Central memory CD8-positive, alpha-beta T cell (primary cell): ENCODE data around the gene TOX2.

Source experiments
- ATAC-seq: fragments of 150-1000 bp; cut with Tn5 transposase; replicated peaks from 2 replicates; pipeline ENCODE4 v1.10.0; 2022; ENCODE audit warnings: mild to moderate bottlenecking, moderate FRiP score, moderate number of reproducible peaks; ENCODE audit not compliant: poor library complexity, severe bottlenecking; ENCODE audit errors: extremely low read depth
- DNase-seq, 2 donors: peaks; one replicate each; pipeline ENCODE4 v3.0.0; 2021; ENCODE audit warnings: low spot score in 2 of 2
- H3K27ac Mint-ChIP-seq: one replicate; pipeline ENCODE4 v1.8.0; 2022; ENCODE audit warnings: low read depth, mild to moderate bottlenecking, moderate library complexity, mixed read lengths
- H3K27me3 Mint-ChIP-seq: one replicate; pipeline ENCODE4 v1.8.0; 2022; ENCODE audit warnings: mixed read lengths
- H3K36me3 Mint-ChIP-seq: one replicate; pipeline ENCODE4 v1.8.0; 2022; ENCODE audit warnings: mild to moderate bottlenecking, moderate library complexity, mixed read lengths; ENCODE audit not compliant: insufficient read depth
- H3K4me1 Mint-ChIP-seq: one replicate; pipeline ENCODE4 v1.8.0; 2022; ENCODE audit warnings: mixed read lengths
- H3K4me3 Mint-ChIP-seq: one replicate; pipeline ENCODE4 v1.8.0; 2022; ENCODE audit warnings: mild to moderate bottlenecking, moderate library complexity, mixed read lengths
- H3K9me3 Mint-ChIP-seq: one replicate; pipeline ENCODE4 v1.8.0; 2022; ENCODE audit warnings: mixed read lengths

The TOX2 gene

DNA sequence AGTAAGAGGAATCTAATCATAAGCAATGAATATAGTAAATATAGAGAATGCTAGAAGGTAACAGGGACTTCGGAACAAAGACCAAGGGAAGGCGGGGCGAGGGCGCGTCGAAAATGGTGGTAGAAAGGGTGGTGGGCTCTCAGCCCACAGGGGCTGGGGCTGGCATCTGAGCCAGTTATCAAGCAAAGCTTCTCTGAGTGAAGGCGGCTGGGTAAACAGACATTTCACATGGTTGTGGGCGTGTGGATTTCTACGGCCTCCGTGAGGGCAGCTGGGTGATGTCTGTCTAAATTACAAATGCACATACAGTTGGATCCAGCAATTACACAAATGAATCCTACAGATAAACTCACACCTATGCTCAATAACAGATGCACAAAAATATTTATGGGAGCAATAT, 56.6 kb downstream of the TOX2 start:
- Mint-ChIP-seq H3K4me3 (no peak overlapping the region), H3K27ac (no peak overlapping the region)

DNA sequence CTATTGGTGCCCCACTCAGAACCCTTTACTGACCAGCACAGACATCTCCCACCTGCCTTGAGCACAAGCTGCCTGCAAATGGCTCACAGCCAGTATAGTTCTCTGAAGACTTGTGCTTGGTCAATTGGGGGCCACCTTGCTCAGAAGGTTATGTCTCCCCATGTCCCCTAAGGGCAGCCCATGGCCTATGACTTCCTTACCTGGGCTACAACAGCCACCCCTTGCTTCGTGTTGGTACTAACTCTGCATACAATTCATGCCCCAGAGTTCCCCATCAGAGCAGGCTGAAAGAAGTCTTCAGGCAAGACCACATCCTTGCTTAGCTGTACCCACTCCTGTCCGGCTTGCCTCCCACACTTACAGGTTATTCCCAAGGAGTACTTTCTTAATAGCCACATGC, 57.4 kb downstream of the TOX2 start:
- H3K9me3 Mint-ChIP-seq, result no peaks in the 10 kb centered on the region

More for the DNA sequence above, 56.6 kb downstream of the TOX2 start:
- H3K36me3 Mint-ChIP-seq, result no peaks in the 10 kb centered on the region
- H3K27me3 Mint-ChIP-seq, result peaks cover 10% of the 10 kb centered on the region
- DNase-seq (no peak), ATAC-seq (no peak)
- H3K9me3 Mint-ChIP-seq, result no peaks in the 10 kb centered on the region
- no peaks in the 10 kb centered on the region for H3K4me1 Mint-ChIP-seq

DNA sequence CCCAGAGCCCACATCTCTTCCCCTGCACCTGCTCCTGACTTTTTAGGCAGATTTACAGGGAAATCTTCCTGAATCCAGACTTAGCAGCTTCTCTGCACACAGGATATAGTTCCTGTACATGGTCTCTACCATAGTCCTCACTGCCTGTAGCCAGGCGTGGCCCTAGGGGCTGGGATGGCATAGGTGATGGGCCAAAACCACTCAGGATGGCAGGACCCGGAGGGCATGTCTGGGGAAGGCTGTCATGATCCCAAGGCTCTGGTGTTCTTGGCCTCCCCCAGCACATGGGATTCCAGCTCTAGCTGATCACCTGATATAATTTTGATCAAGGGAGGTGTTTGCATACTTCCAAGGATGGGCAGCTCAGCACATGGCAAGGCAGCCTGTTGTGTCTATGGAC, 58.0 kb downstream of the TOX2 start:
- H3K4me3 Mint-ChIP-seq, result no peak overlapping the region
- no peak overlapping the region for H3K27ac Mint-ChIP-seq
- H3K4me1 Mint-ChIP-seq, result no peaks in the 10 kb centered on the region
- H3K36me3 Mint-ChIP-seq, result no peaks in the 10 kb centered on the region
- DNase-seq (no peak), ATAC-seq (no peak)
- H3K9me3 Mint-ChIP-seq, result no peaks in the 10 kb centered on the region
- peaks cover 10% of the 10 kb centered on the region for H3K27me3 Mint-ChIP-seq

More for the DNA sequence above, 57.4 kb downstream of the TOX2 start:
- DNase-seq (no peak), ATAC-seq (no peak)
- Mint-ChIP-seq H3K27ac (no peak overlapping the region), H3K36me3 (no peaks in the 10 kb centered on the region), H3K27me3 (peaks cover 10% of the 10 kb centered on the region), H3K4me3 (no peak overlapping the region), H3K4me1 (no peaks in the 10 kb centered on the region)

DNA sequence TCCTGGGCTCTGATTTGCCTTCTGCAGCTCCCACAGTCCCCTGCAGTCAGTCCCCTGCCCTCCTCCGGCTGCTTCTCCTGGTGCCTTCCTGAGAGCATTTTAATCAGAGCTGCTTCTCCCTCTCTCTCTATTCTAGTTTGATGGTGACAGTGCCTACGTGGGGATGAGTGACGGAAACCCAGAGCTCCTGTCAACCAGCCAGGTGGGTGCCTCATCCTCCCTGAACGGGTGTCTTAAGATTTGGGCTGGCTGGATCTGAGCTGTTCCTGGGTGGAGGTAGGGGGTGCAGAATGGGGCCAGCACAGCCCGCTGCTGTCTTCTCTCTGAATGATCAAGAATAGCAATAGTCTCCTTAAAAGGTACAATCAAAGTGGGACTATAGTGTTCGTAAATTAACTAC, 58.6 kb downstream of the TOX2 start:
- H3K27me3 Mint-ChIP-seq, result peaks cover 10% of the 10 kb centered on the region
- H3K4me3 Mint-ChIP-seq, result no peak overlapping the region
- no peak for ATAC-seq
- no peaks in the 10 kb centered on the region for H3K9me3 Mint-ChIP-seq
- no peaks in the 10 kb centered on the region for H3K36me3 Mint-ChIP-seq
- DNase-seq, result no peak
- no peak overlapping the region for H3K27ac Mint-ChIP-seq
- H3K4me1 Mint-ChIP-seq, result no peaks in the 10 kb centered on the region

DNA sequence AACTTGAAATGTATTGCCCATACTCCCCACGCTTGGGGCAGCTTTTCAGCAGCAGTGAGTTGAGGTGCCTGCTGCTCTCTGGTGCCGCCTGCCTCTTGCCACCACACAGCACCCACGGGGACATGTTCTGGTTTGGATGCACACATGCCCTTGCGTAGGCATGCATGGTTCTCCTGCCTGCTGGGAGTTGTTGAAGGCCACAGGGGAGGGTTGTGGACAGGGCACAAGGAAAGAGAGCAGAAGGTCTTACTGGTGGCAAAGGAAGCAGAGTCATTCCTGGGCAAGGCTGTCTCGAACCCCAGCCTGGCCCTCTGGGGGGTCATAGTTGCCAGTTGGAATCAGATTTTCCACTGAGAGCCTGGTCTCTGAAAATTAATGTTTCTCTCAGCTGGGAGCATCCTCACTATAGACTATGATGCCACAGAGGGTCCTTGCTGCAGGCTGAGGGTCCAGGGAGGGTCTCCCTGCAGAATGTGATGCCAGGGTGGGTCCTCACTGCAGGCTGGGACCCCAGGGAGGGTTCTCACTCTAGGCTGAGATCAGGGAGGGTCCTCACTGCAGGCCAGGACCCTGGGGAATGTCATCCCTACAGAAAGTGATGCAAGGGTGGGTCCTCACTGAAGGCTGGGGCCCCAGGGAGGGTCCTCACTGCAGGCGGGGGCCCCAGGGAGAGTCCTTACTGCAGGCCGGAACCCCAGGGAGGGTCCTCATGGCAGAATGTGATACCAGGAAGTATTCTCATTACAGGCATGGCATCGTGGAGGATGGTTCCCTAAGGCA, 59.2 kb downstream of the TOX2 start:
- Mint-ChIP-seq H3K36me3 (no peaks in the 10 kb centered on the region), H3K27me3 (peaks cover 16% of the 10 kb centered on the region)

DNA sequence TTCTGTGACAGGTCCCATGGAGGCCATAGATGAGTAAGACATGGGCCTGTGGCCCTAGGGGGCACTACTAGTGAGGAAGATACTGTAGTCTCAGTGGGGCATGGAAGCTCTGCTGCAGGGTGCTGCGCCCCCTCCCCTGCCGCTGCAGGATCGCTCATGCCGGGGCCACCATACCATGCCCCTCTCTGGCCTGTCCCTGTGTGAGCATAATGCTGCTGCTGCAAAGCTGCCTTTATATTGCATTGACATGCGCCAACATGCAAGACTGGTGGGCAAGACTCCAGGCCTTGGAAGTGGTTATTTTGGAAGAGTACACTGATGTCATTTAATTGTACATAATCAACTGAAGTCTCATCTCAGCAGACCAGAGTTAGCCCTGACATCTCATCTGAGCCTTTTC, 60.0 kb downstream of the TOX2 start:
- no peak for ATAC-seq
- Mint-ChIP-seq H3K4me1 (peaks cover under 1% of the 10 kb centered on the region), H3K9me3 (no peaks in the 10 kb centered on the region), H3K27me3 (peaks cover 24% of the 10 kb centered on the region), H3K27ac (no peak overlapping the region), H3K36me3 (no peaks in the 10 kb centered on the region), H3K4me3 (no peak overlapping the region)
- DNase-seq, result no peak

More for the DNA sequence above, 59.2 kb downstream of the TOX2 start:
- no peaks in the 10 kb centered on the region for H3K9me3 Mint-ChIP-seq
- H3K4me3 Mint-ChIP-seq, result no peak overlapping the region
- no peak overlapping the region for H3K27ac Mint-ChIP-seq
- ATAC-seq (no peak), DNase-seq (no peak)
- no peaks in the 10 kb centered on the region for H3K4me1 Mint-ChIP-seq

DNA sequence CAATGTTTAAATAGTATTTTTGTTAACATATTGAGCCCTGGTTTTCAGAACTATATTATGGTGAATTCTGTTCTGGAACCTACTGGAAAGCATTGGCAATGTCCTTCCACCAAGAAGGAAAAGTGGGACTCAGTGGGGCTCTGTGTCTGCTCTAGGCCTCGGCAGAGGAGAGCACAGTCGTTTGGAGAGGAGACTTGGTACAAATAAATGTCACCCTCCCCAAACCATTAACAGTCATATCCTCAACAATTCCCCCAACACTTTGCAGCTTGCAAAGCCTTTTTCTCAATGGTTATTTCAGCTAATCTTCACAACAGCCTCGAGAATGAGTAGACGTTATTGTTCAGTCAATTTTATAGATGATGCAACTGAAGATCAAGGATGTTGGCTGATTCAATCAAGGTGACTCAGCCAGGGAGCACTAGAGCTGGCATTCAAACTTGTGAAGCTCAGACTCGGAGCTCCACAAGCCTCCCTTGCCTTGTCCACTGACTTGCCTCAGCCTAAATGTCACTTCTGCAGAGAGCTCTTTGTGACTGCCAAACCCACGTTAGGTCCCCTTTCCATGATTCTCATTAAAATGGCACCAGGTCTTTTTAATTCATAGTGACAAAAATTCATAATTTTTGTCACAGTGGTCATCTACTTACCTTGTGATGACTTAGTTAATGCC, 60.6 kb downstream of the TOX2 start:
- Mint-ChIP-seq H3K27me3 (peaks cover 30% of the 10 kb centered on the region), H3K36me3 (no peaks in the 10 kb centered on the region), H3K4me3 (no peak overlapping the region), H3K9me3 (no peaks in the 10 kb centered on the region), H3K27ac (no peak overlapping the region), H3K4me1 (peaks cover 6% of the 10 kb centered on the region)
- ATAC-seq (no peak), DNase-seq (no peak)

DNA sequence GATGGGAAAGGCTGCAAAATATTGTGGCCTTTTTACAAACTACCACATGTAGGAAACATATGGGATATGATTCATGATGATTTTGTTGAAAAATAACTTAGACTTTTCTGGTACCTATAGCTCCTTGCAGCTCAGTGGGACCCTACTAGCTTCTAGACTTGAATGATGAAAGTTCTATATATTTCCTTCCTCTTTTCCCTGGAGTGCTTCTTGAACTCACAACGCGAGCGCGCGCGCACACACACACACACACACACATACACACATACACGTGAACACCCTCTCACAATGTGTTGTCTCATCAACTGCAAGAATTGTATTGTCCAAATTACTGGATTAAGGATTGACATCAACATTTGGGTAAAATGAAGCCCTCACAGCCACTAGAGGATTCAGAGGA, 61.9 kb downstream of the TOX2 start:
- peaks cover 6% of the 10 kb centered on the region for H3K4me1 Mint-ChIP-seq
- no peaks in the 10 kb centered on the region for H3K9me3 Mint-ChIP-seq
- no peak overlapping the region for H3K4me3 Mint-ChIP-seq
- no peaks in the 10 kb centered on the region for H3K36me3 Mint-ChIP-seq
- H3K27me3 Mint-ChIP-seq, result peaks cover 31% of the 10 kb centered on the region
- no peak overlapping the region for H3K27ac Mint-ChIP-seq
- ATAC-seq (no peak), DNase-seq (no peak)

DNA sequence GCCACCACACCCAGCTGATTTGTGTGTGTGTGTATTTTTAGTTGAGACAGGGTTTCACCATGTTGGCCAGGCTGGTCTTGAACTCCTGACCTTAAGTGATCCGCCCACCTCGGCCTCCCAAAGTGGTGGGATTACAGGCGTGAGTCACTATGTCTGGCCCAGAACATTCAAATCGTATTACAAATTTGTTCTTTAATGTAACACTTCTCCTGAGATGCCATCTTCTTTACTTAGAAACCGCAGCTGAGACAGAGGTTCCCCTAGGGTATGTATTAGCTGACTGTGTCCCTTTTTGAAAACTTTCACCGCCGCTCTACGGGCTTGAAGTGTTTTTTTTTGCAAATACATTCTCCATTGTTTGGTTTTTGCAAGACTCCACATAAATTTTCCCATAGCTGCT, 62.6 kb downstream of the TOX2 start:
- DNase-seq (no peak), ATAC-seq (no peak)
- peaks cover 13% of the 10 kb centered on the region for H3K4me1 Mint-ChIP-seq
- peaks cover 36% of the 10 kb centered on the region for H3K27me3 Mint-ChIP-seq
- no peak overlapping the region for H3K27ac Mint-ChIP-seq
- no peaks in the 10 kb centered on the region for H3K36me3 Mint-ChIP-seq
- H3K9me3 Mint-ChIP-seq, result no peaks in the 10 kb centered on the region
- H3K4me3 Mint-ChIP-seq, result no peak overlapping the region

DNA sequence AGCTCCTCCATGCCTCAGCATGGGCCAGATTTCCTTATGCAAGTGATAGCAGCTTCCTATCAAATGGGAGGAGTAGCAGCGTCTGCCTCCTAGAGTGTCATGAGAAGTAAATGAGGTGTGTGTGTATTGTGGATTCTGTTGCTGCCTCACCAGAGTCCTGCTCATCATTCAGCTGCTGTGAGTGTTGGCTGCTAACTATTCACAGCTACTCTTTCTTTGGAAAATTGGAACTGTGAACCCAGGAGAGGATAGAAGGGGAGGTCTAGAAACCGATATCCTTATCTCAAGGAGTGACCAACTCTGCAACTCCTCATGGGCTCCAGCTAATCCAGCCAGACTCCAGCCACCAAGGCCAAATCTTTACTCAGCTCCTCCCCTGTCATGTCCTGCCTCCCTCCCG, 63.3 kb downstream of the TOX2 start:
- ATAC-seq, result no peak
- no peak for DNase-seq
- H3K9me3 Mint-ChIP-seq, result no peaks in the 10 kb centered on the region
- peaks cover 20% of the 10 kb centered on the region for H3K4me1 Mint-ChIP-seq
- H3K4me3 Mint-ChIP-seq, result no peak overlapping the region
- no peak overlapping the region for H3K27ac Mint-ChIP-seq
- H3K27me3 Mint-ChIP-seq, result peaks cover 40% of the 10 kb centered on the region
- H3K36me3 Mint-ChIP-seq, result no peaks in the 10 kb centered on the region

DNA sequence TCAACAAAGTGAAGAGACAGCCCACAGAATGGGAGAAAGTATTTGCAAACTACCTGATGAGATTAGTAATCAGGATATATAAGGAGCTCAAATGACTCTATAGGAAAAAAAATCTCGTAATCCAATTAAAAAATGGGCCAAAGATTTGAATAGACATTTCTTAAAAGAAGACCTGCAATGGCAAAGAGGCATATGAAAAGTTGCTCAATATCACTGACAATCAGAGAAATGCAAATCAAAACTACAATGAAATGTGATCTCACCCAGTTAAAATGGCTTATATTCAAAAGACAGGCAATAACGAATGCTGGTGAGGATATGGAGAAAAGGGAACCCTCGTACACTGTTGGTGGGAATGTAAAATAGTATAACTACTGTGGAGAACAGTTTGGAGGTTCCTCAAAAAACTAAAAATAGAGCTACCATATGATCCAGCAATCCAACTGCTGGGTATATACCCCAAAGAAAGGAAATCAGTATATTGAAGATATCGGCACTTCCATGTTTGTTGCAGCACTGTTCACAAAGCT, 65.0 kb downstream of the TOX2 start:
- no peak overlapping the region for H3K27ac Mint-ChIP-seq
- ATAC-seq, result no peak
- H3K4me1 Mint-ChIP-seq, result peaks cover 31% of the 10 kb centered on the region
- H3K9me3 Mint-ChIP-seq, result no peaks in the 10 kb centered on the region
- H3K4me3 Mint-ChIP-seq, result no peak overlapping the region
- no peak for DNase-seq
- H3K27me3 Mint-ChIP-seq, result peaks cover 32% of the 10 kb centered on the region
- peaks cover 1% of the 10 kb centered on the region for H3K36me3 Mint-ChIP-seq

DNA sequence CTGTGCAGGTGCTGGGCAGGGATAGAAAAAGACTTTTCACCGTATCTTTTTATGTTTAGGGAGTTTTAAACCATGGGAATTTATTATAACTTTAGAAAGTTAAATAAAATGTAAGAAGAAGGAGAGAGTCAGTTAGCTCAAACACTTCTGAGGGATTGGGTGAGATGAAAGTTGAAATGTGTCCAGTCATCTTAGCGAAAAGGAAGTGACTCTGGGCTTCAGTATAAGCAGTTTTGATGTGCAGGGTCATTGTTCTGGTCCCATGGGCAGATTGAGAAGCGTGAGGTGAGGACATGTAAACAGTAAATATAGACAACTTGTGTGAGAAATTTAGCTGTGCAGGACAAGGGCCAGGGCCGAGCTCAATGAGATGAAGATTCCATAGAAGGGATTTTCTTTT, 66.9 kb downstream of the TOX2 start:
- Mint-ChIP-seq H3K27me3 (peaks cover 32% of the 10 kb centered on the region), H3K4me3 (no peak overlapping the region), H3K36me3 (peaks cover 2% of the 10 kb centered on the region), H3K4me1 (peaks cover 46% of the 10 kb centered on the region), H3K27ac (no peak overlapping the region), H3K9me3 (no peaks in the 10 kb centered on the region)
- no peak for DNase-seq
- no peak for ATAC-seq

DNA sequence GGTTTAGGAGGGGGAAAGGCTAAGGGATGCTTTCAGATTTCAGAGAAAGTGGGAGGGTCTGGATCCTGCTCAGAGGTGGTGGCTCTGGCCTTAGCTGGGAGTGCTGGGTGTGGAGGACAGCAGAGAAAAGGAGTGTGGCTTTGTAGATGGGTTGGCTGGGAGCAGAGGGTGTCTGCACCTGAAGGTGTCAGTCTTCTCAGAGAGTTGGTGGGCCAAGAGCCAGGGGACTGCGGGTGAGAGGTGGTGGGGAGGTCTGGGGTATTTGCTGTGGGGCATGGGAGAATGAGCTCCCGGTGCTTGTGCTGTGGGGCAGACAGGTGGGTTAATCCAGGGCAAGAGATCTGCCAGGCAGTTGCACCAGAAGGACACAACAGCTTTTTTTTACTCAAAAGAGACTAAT, 67.4 kb downstream of the TOX2 start:
- no peak overlapping the region for H3K4me3 Mint-ChIP-seq
- H3K4me1 Mint-ChIP-seq, result peaks cover 46% of the 10 kb centered on the region
- H3K27me3 Mint-ChIP-seq, result peaks cover 32% of the 10 kb centered on the region
- no peak overlapping the region for H3K27ac Mint-ChIP-seq
- H3K9me3 Mint-ChIP-seq, result no peaks in the 10 kb centered on the region
- no peak for ATAC-seq
- peaks cover 2% of the 10 kb centered on the region for H3K36me3 Mint-ChIP-seq
- no peak for DNase-seq
